Peyer's patch (tissue), 4 donors: ENCODE results near the gene ELK4.

Experiments used
- CTCF ChIP-seq, 6 experiments: fragments of 450-650 bp in 4 of 6; fragments of 200-600 bp in 2 of 6; sonication (generic) in 1 of 6; IDR thresholded peaks; one replicate each; pipeline ENCODE4 v1.5.1; 2017 to 2019; ENCODE audit warnings: antibody characterized with exemption in 6 of 6, mild to moderate bottlenecking in 3 of 6, moderate library complexity in 1 of 6
- POLR2A ChIP-seq, 2 donors: fragments of 450-650 bp; IDR thresholded peaks; one replicate each; pipeline ENCODE4 v1.5.1; 2017; ENCODE audit warnings: antibody characterized with exemption in 2 of 2, mild to moderate bottlenecking in 2 of 2, moderate library complexity in 2 of 2

- no peak for TF ChIP-seq CTCF (IDR thresholded peaks at IDR 0.05)
- no peak for TF ChIP-seq POLR2A (IDR thresholded peaks at IDR 0.05)
Measured at GRCh38 chr1:205677167-205677566, 45.4 kb upstream of the ELK4 start.
